NOMO-1 treated with DMSO at 0.1 percent for 48 hours (cell line): Measurements from ENCODE around the gene SGPL1.
A peak's percentile ranks its signal among the peaks of the same experiment; 100 is the strongest.
"Not testable (repeated sequence)": the region's sequence is repeated elsewhere in the genome, so short reads cannot be mapped to it uniquely, and the experiment has no call there.

Experiments used
- DNase-seq: peaks from one replicate; lab custom pipeline; 2025; ENCODE audit not compliant: unreplicated experiment; lab: John Stamatoyannopoulos, UW

Gene SGPL1

DNA sequence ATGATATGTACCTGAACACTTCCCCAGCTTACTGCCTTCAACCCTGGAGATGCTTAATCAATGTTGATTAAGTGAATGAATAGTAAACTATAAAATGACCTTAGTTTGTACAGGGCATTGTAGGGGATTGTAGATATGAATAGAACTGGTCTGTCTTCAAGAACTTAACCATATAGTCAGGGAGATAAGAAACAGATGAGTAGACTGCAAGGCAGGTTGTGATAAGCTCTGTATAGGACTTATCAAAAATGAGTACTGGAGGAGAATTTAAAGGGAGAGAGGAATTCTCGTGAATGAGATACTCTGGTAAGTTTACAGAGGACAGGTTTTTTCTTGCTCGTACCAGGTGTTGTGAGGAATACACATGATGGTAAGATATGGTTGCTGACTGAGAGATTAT lies 27.6 kb downstream of the SGPL1 start:
- DNase-seq: no peak

DNA sequence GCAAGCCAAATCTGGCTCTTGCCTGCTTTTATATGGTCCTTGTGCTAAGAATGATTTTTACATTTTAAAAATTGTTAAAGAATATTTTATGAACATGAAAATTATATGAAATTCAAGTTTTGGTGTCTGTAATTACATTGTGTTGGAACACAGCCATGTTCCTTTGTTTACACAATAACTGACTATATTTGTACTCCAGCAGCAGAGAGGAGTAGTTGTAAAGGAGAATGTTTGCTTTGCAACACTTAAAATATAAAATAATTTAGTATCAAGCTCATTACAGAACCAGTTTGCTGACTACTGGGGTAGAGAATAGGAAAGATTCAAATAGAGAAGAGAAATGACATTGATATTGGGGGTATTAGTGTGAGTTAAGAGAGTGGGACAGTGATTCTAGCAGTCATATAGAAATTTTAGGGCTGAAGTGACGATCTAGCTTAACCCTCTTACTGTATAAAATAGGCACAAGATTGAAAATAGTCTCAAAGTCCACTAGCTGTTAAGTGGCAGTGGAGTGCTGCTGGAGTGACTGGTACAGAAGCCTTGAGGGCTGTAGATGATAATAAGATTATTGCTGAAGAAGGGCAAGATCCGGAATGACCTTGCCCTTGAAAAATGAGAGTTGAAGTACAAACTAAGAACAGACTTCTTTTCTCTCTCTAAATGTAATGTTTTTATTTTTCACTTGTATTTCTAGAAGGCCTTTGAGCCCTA lies 28.2 kb downstream of the SGPL1 start:
- DNase-seq: no peak

- no peak for DNase-seq
Measured at GRCh38 chr10:70845256-70845655, 29.5 kb downstream of the SGPL1 start.

- DNase-seq: no peak
Measured at GRCh38 chr10:70845816-70846215, 30.1 kb downstream of the SGPL1 start.

DNA sequence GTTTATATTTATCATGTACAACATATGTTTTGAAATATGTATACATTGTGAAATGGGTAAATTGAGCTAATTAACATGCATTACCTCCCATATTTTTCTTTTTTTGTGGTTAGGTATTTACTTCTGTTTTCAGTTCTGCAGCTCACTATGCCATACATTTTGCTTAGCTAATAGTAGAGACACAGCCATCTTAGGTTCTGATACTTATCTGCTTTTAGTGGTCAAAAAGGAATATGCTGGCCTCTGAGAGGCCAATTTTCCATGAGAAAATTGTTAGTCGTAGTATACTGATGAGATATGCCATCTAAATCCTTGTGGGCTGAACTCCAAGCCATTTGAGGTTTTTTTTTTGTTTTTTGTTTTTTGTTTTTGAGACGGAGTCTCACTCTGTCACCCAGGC lies 31.0 kb downstream of the SGPL1 start:
- DNase-seq: no peak

DNA sequence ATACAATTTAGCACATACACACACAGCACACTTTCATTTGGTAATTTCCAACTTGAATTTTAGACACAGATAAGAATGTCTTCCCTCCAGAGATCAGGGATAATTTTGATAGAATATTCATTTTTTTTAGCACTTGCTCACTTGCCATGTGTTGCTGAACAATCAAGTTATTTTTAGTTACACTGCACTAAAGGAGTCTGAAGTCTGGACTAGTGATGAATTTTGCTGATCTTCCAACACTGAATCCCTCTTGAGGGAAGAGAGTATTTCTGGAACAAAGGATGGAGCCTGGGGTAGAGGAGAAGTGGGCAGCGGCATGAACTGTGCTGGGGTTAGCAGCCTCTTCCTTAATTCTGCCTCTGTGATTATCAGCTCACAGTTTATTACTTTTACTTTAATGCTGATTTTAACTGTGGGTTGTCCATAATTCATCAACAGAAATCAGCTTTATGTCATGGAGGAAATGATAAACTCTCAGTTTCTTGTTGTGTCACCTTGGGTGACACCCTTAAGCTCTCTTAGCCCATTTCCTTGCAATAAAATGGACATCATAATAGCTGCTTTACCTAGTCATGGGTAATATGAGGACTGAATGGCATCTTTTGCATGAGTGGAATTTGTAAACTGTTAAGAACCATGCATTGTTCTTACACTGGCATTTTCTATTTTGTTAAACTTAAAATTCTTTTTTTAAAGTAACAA lies 32.1 kb downstream of the SGPL1 start:
- DNase-seq: no peak

DNA sequence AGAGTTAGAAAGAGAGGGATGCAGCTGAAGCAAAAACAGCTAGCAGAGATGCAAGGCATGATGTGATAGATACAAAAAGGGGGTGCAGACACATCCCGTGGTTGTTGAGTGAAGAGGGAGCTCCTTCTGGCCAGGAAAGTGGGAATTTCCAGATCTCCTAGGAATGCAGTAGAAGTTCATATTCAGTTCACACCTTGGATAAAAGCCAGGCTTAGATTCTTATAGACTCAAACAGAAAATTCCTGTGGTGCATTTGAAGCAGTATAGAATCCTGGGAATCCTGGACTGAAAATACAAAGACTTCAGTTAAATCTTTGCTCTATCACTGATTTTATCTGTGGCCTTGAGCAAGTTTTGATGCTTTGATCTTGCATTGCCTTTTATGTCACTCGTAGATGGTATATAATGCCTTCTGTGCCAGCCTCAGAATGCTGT lies 33.9 kb downstream of the SGPL1 start:
- no peak for DNase-seq

DNA sequence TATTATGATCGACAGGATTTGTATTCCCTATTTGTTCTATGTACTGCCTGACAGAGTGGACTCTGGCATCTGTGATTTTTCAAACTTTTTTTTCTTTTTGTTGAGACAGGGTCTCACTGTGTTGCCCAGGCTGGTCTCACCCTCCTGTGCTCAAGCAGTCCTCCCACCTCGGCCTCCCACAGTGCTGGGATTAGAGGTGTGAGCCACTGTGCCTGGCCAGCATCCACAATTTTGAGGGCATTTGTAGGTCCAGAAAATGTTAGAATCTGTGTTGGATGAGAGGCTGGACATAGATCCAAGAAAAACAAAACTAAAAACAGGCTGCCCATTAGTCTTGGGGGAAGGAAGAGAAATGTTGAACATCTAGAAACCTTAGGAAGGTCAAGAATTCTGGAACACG lies 34.3 kb downstream of the SGPL1 start:
- DNase-seq: no peak

- DNase-seq: no peak
Measured at GRCh38 chr10:70851597-70852475, 36.1 kb downstream of the SGPL1 start.

DNA sequence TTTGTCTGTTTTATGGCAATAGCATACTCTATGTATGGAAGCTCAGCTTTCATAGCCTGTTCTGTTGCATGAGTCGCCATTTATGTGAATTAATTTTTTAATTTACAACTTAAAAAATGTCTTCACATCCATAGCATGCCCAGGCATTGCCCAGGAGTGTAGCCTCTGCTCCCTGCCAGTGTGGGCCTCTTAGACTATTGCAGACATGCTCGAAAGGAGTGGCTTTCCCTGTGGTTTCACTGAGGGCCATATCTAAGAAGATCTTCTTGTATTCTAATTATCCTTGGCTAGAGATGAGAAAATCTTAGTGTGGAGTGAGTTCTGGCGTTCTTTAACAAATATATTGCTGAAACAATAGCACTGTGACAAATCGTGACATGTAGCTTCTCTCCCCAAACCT lies 37.3 kb downstream of the SGPL1 start:
- DNase-seq: no peak

DNA sequence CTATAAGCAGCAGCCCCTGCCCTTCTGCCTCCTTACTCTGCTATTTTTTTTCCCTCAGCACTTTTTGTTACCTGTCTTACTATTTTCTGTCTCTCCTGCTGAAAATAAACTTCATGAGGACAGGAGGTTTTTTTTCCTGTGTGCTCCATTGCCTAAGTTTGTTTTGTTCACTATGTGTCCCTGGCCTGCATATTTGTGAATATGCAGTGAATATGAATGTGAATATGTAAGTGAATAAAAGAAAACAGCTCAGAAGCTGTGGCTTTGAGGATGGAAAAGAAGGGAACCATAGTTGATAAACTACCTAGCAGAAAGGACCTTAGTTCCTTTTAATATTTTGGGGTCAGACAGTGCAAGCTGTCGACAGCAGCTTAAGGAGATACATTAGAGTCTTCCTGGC lies 37.7 kb downstream of the SGPL1 start:
- no peak for DNase-seq

GRCh38 chr10:70856454-70856853 lies 40.7 kb downstream of the SGPL1 start:
- peak; percentile 37 for DNase-seq

DNA sequence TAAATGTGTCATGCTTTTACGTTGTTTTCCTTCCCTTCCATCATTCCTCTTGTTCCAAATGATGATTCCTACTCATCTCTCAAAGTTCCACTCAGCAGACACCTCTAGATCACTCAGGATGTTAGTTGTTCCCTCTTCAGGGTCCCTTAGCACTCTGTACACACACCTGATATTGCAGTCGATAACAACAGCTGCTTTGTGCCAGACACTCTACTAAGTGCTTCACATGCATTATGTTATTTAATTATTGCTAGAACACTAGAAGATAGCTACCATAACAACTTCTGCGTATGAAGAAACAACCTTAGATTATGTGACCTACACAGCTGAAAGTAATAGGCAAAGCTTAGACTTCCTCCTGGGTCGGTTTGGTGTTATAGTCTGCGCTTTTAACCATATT lies 43.0 kb downstream of the SGPL1 start:
- DNase-seq: no peak

DNA sequence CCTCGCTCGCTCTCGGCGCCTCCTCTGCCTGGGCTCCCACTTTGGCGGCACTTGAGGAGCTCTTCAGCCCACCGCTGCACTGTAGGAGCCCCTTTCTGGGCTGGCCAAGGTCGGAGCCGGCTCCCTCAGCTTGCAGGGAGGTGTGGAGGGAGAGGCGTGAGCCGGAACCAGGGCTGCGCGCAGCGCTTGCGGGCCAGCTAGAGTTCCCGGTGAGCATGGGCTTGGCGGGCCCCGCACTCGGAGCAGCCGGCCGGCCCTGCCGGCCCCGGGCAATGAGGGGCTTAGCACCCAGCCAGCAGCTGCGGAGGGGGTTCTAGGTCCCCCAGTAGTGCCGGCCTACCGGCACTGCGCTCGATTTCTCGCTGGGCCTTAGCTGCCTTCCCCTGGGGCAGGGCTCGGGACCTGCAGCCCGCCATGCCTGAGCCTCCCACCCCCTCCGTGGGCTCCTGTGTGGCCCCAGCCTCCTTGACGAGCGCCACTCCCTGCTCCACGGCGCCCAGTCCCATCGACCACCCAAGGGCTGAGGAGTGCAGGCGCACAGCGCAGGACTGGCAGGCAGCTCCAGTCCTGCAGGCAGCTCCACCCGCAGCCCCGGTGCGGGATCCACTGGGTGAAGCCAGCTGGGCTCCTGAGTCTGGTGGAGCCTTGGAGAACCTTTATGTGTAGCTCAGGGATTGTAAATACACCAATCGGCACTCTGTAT lies 45.9 kb downstream of the SGPL1 start:
- DNase-seq: not testable (repeated sequence)

DNA sequence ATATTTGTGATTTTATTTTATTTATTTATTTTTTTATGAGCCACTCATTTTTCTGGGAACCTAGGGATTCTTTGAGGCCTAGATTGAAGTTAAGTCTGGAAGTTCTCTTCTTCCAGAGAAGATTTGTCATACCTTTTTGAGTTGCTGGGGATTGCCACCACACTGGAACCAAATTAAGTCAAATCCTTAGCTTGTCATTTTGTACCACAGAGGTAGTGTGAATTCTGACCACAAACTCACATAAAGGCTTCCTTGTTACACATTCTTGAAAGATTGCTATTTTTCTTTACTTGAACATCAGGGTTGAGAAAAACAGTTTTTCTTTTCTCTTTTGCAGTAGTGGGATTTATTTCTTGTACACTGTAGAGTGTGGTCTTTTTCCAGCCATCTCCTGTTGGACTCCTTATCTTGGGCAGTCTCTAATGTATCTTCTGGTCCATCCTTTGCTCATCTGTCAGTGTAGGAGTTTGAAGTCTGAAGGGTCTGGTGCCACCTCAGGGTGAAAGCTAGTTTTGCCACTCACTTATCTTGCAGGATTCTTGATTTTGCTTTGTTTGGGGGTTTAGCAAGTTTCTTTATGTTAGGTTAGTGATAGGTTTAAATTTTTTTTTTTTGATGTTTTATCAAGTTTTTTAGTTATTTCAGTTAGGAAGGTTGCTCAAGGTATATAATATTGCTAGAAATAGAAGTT lies 47.9 kb downstream of the SGPL1 start:
- DNase-seq: no peak

- no peak for DNase-seq
Measured at GRCh38 chr10:70864935-70865334, 49.2 kb downstream of the SGPL1 start.

- peak; percentile 77 for DNase-seq
Measured at GRCh38 chr10:70866424-70866823, 50.7 kb downstream of the SGPL1 start.

- DNase-seq: no peak
Measured at GRCh38 chr10:70872291-70872690, 56.5 kb downstream of the SGPL1 start.

DNA sequence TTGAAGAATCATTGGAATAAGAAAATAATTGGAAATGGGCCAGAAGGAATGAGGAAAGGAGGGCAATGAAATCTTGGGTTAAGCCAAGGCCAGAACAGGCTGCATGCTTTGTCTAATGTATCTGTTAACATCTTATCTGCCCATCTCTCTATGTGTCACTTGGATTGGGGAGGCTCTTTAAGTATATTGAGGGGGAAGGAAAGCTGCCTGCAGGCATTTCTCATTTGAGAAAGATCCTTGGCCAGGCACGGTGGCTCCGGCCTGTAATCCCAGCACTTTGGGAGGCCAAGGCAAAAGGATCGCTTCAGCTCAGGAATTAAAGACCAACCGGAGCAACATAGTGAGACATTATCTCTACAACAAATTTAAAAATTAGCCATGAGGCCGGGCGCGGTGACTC lies 58.3 kb downstream of the SGPL1 start:
- no peak for DNase-seq

- no peak for DNase-seq
Measured at GRCh38 chr10:70879207-70879606, 63.5 kb downstream of the SGPL1 start.
